ENCODE data around the gene FES.

- TF ChIP-seq CTCF (IDR thresholded peaks at IDR 0.05) (no peak), POLR2A (IDR thresholded peaks at IDR 0.05) (no peak), EP300 (IDR thresholded peaks at IDR 0.05) (no peak)
Measured at GRCh38 chr15:90892023-90892422, 7.7 kb downstream of the FES start.
